ENCODE measurements around the gene MRPL52. TPM values are rescaled to one million over a fixed set of nuclear protein-coding genes. Genes with fewer than 3 reads are reported as not detected.
"Not testable (repeated sequence)": the region's sequence is repeated elsewhere in the genome, so short reads cannot be mapped to it uniquely, and the experiment has no call there.

Gene MRPL52
- total RNA-seq, 1 experiment from 2014 or later = 100 TPM

DNA sequence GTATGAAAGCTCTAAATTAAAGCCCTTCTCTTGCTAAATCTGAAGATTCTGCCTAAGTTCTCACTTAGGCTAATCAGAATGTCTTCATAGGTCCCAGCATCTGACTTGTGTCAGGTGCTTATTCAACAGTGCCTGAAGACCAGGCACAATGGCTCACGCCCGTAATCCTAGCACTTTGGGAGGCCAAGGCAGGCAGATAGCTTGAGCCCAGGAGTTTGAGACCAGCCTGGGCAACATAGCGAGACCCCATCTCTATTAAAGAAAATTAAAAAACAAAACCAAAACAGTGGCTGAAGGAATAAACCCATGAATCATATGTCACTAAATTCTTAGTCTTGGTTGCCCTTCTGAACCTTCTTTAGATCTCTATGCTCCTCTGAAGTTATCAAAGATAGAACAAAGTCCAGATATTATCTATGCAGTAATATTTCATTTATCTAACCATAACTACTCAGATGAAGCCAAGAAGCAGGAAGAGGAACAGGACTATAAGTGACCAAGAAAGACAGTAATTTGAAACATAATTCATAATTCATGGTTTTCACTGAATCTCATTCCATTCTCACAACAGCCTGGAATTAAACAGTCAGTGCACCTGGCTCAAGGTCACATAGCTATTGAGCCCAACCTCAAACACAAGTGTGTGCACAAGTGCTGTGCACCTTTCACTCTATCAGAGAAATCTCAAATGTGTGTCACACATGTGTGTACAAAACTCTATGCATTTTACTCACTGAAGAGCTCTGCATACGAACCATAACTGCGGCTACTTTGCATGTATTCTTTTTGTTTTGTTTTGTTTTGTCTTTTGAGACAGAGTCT is 21.1 kb upstream of the MRPL52 start:
- DNase-seq (ENCODE audit: low read depth) = no peak

DNA sequence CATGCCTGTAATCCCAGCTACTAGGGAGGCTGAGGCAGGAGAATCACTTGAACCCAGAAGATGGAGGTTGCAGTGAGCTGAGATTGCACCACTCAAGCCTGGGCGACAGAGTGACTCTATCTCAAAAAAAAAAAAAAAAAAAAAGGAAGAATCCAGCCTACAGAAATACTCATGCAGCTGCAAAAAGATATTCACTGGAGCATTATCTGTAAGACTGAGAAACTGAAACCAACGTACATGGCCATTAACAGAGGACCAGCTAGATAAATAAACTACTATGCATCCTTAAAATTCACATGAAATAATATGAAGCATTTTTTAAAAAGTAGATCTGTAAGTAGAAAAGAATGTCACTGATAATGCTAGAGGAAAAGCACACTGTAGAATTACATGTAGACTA is 18.0 kb upstream of the MRPL52 start:
- DNase-seq (ENCODE audit: low read depth) = no peak

DNA sequence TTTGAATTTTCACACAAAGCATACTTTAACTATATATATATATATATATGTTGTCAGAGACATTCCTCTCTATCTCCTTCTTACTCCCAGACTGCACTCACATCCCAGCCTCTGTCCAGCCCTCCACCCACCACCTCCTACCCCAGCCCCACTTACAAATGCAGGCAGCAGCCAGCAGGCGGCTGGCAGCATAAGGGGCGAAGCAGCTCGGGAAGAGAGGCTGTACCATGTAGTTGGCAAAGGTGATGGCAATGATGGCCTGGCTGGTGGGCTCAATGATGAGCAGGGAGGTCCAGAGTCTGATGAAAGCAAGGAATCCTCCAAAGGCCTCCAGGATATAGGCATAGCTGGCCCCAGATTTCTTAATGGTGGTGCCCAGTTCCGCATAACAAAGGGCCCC is 16.9 kb upstream of the MRPL52 start:
- no peak for DNase-seq (ENCODE audit: low read depth)

DNA sequence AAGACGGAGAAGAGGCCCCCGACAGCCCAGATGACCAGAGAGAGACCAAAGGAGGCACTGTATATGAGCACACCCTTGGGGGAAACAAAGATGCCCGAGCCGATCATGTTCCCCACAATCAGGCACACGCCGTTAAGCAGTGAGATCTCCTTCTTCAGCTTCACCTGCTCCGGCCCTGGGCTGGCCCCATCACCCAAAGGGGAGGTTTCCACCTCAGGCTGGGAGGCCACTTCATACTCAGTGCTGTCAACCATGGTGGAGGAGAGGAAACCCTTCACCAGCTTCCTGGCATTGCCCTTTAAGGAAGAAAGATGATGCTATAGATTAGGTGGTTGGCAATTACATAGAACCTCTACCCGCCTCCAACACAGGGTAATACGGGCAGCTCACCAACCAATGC is 16.5 kb upstream of the MRPL52 start:
- no peak for DNase-seq (ENCODE audit: low read depth)

DNA sequence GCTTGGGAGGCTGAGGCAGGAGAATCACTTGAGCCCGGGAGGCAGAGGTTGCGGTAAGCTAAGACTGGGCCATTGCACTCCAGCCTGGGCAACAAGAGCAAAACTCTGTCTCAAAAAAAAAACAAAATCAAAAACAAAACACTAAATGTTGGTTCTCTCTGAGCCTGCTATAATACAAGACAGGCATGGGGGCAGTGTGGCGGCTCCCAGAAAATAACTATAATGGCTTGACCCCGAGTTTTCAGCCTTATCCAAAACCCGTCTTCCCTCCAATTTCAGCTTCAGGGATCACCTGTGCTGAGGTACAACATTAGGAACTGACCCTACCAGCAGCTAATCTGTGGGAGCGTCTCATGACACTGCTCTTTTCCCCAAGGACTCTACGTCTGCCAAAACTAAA is 15.3 kb upstream of the MRPL52 start:
- DNase-seq (ENCODE audit: low read depth) = no peak

DNA sequence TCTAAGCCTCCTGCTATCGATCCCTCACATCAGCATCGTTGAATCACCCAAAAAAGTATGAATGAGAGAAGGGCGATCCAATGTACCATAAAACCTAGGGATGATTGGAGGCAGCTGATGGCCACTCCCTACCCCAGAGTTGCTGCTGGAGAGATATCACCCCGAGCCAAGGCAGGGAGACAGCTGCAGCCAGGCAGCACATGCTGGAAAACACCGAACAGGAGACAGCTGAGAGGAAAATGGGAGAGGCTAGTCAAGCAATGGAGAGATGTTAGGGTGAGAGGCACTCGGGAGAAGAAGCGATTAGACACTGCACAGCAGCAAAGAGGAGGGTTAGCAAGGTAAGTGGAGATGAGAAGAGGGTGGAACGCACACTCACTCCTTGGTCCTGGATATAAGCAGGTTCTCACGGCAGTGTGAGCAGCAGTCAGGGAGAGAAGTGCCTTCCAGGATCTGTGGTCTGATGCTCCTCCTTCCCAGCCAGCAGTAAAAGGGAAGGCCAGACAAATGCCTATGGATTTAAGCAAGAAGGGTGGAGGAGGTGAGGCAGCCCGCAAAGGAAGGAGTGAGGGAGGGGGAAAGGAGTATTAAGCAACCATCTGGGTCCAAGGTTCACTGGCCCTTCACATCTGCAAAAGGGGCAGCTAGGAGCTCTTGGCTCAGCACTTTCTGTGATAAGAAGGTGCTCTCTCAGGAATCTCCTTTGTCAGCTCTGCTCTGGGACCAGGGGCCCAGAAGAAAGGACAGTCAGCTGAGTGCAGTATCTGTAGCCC is 14.6 kb upstream of the MRPL52 start, which contains the start of gene SLC7A7:
Gene SLC7A7 (minus strand): TSS at position 495 of the 773 bp plus-strand sequence. CDS start 2,037 bp downstream, outside the sequence.
- DNase-seq (ENCODE audit: low read depth) = no peak

DNA sequence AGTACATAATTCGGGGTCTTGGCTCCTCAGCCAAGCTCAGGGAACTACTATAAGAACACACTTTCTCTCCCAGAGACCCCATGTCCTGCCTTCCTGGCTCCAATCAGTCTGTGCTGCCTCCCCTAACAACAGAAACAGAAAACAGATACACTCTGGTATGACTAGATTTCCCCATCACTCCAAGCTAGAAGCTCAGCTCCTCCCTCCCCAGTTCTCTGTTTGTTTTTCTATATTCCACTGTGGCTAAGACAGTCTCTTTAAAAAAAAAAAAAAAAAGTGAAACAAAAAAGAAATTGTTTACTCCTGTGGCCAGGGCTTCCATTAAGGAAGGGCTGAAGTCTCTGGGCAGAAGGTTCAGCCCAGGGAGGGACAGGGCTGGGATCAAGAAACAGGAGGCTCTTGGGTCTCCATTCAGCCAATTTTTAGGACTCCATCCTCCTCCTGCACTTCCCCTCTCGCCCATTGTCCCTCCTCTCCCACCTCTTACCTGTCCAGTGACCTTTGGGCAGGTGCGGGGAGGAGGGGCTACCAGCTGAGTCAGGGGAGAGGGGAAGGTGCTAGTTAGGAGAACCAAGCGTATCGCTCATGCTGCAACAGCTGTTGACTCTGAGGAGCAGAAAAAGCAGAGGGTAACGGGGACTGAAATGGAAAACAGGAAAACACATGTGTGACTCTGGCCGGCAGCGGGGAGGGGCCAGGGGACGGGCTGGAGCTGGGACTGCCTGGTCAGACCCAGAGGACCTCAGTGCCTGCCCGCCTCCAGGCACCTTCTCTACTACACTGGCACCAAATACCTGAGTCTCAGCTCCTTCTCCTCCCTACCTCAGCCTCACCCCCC is 10.3 kb upstream of the MRPL52 start:
- peak; percentile 44 for DNase-seq (ENCODE audit: low read depth)

DNA sequence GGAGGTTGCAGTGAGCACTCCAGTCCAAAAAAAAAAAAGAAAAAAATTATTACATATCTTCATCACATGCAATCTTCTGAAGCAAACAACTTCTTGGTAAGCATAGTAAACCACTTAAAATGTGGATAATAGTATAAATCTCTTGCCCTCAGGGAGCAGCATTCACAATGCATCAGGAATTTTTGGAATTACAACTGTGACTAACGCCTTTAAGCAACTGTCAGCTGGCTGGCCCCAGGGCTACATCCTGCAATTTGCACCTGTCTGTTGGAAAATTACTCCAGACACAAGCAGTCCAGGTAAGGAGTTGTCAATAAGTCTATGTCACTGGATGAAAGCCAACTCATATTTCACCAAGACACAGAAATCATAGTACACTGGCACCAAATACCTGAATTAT is 9.0 kb upstream of the MRPL52 start:
- DNase-seq (ENCODE audit: low read depth) = peak; percentile 43

DNA sequence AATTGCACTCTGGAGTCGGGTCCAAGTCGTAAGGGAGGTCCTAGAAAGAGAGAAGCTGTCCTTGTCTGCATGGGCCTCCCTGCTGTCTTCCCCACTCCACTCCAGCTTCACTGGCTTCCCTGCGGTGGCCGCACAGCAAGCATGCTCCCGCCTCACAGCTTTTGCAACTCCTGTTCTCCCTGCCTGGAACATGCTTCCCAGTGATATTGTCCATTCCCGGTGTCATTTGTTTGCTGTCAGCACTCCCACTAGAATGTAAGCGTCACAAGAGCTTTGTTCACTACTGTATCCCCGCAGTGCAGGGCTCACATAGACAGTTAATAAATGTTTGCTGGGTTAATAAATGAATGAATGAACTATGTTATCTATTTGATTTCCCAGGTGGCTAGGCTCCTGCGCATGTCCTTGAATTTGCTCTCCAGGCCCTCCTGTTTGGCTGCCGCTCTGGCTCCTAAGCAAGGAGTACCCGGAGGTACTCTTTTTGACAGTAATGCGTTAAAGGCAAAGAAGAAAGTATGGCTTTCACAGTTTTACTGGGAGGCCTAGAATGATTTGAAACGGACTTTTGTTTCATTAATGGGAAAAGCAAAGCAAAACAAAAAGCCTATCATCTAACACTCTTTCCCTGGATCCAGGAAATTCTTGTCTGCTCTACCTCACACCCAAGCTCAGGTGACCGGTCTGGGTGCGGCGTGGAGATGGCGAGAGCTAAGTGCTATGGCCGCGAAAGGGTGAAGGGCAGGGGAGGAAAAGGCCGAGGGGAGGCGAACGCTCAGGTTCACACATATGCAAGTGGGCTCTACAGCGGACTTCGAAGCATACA is 8.3 kb upstream of the MRPL52 start:
- no peak for DNase-seq (ENCODE audit: low read depth)

DNA sequence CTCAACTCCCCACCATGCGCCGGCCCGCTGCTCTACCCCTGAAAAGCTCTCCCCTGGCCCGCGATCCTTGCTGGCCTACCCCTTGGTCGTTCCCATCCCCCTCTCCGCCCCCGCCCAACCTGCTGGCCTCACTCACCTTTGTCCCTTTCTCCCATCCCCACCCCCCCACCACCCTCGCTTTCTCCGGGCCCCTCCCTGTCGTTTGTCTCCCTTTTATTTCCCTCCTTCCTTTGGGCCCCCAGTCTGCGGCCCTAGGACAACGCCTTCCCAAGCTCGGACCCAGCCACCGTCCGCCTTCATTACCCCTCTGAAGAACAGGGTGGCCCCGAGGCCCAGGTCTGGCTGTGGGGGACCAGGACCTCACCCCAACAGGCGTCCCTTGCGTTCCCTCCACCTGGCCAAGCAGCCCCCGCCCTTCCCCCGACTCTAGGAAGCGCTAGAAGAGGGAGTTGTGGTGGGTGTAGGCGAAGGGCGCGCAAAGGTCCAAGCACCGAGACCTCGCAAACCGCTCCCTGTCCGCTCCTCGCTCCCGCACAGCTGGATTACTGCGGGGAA is 7.6 kb upstream of the MRPL52 start:
- DNase-seq (ENCODE audit: low read depth) = no peak

DNA sequence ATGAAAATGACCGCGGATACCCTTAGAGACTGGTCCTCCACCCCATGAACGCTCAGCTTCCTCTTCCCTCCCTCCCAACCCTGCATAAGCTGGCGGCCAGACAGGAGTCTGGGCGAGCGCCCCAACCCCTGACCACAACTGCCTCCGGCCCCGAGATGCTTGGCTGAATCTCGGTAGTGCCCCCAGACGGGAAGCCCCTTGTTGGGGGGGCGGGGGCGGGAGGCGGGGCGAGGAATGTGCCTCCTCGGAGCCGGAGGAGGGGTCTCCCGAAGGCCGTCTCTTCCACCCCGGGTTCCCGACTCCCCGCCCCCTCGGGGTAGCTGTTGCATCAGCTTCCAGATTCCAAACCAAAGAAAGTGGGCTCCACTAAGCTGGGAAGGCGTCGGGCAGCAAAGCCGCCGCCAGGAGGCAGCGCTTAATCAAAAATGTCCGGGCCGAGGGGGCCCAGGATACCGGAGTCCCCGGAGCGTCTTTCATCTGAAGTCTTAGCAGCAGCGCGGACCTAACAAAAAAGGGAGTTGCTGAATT is 7.1 kb upstream of the MRPL52 start:
- DNase-seq (ENCODE audit: low read depth) = peak; percentile 84

DNA sequence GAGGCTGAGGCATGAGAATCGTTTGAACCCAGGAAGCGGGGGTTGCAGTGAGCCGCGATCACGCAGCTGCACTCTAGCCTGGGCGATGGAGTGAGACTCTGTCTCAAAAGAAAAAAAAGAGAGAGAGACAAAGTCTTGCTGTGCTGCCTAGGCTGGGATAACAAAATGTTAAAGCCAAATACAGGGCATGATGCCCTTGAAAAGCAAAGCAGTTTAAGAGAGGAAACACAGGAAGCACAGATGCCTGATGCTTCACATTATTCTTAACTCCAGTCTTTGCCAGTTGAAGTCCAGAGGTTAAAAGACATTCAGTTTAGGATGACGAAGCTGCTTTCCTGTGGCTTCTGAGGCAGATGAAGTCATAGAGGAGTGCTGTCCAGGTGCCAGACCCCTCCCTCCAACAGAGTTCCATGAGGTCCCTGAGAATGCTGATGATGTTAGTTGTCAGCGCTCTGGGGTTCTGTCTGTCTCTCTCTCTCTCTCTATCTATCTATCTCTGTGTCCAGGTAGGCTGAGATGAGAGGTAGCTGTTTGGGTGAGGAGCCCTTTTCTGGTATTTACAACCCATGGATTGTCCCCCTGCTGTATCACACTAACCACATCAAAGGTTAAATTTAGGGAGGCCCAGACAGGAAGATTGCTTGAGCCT is 4.9 kb upstream of the MRPL52 start:
- DNase-seq (ENCODE audit: low read depth) = peak; percentile 94

DNA sequence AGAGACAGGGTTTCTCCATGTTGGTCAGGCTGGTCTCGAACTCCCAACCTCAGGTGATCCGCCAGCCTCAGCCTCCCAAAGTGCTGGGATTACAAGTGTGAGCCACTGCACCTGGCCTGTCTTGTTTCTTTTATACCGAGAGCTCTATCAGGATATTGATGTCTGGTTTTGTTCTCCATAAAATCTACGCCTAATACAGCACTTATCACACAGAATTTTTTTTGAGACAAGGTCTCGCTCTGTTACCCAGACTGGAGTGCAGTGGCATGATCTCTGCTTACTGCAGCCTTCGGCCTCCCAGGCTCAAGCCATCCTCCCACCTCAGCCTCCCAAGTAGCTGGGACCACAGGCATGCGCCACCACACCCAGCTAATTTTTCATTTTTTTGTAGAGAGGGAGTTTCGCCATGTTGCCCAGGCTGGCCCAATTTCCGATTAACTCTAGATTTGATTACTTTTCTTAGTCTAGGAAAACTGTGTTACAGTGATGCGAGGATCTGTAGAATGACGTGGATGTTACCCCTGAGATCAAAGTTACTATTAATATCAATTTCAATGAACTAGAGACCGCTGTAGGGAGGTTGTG is 519 bp upstream of the MRPL52 start:
- DNase-seq (ENCODE audit: low read depth) = not testable (repeated sequence)

DNA sequence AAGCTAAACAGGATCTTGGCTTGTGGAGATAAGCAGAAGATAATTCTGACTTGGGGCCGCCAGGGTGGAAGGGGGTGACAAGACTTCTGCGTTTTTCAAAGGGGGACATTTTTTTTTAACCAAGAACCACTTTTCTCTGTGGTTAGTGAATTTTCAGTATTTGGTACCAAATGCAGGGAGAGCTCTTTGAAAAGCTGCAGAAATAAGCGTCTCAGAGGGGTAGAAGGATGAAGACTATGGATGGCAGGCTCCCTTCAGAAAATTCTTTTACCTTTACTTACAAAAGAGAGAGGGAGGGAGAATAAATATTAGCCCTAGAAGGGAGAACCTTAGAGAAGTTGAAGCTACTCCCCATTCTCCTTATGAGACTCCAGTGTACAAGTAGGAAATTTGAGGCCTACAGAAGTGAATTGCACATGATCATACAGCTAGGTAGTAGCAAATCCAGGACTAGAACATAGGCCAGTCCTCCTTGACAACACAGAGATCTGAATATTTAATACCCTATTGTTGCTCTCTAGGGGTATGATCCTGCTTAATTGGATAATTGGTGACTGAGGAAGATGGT is 840 bp downstream of the MRPL52 start:
- DNase-seq (ENCODE audit: low read depth) = no peak

DNA sequence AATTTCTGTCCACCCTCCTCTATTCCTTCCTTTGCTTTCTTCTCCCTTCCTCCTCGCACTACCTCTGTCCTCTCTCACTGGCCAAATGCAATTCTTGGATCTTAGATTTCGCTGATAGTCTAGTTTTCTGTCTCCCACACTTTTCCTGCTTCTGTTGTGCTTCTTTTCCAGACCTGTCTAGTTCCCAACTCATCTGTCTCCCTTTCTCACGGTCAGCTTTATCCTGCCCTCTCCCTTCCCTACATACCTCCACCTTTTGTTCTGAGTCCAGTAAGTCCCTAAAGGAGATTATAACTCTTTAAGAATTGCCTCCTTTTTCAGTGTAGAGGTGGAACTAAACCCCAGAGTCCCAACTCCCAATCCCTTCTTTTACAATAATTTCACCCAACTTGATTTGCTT is 5.8 kb downstream of the MRPL52 start:
- no peak for DNase-seq (ENCODE audit: low read depth)

DNA sequence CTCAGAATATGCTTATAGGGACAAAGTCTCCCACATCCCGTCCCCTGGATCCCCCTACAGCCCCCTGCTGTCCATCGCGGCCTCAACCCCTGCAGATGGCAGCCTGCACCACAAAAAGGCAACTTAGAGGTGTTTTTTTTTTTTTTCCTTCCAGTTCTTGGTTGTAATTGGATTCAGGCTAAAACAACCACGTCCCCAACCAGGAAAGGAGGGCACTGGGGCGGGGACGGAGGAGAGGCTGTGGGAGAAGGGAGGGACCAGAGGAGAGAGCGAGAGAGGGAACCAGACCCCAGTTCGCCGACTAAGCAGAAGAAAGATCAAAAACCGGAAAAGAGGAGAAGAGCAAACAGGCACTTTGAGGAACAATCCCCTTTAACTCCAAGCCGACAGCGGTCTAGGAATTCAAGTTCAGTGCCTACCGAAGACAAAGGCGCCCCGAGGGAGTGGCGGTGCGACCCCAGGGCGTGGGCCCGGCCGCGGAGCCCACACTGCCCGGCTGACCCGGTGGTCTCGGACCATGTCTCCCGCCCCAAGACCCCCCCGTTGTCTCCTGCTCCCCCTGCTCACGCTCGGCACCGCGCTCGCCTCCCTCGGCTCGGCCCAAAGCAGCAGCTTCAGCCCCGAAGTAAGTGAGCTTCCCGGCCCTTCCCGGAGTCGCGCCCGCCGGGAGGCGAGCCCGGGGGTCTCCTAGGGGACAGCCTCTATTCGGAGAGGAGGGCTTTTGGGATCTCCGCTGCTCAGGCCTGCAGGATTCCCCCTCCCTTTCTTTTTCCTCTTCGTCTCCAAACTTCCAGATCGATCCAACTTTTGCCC is 6.8 kb downstream of the MRPL52 start, which contains the start of gene MMP14:
Gene MMP14 (plus strand): TSS at position 285 of the 813 bp plus-strand sequence. CDS start 233 bp downstream, at position 518.
- peak; percentile 95 for DNase-seq (ENCODE audit: low read depth)

DNA sequence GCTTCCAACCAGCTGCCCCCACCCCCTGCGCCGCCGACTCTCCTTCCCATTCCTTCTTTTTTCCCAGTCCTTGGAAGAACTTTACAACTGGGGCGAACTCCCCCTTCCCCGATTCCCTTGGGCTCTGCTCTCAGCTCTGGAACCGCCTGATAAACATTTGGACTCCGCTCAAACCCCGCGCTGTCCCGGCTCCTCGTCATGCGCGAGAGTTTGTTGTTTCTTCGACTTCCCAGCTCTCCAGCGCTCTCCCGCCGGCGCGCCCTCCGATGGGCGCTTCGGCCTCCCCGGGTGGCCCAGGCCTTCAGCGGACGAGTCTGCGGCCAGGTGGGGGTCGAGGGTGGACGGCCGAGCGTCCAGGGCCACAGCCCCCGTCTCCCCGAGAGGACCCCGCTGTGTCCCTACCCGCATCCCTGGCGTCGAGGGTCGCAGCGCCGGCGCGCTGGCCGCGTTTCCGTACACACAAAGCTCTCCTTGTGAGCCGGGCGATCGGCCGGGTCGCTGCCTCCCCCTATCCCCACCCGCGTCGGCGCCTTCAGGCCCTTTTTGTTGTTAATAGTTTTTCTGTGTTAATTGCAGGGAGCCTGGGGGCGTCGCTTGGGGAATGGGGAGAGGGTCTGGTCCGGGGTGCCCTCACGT is 7.5 kb downstream of the MRPL52 start:
- no peak for DNase-seq (ENCODE audit: low read depth)

Data from RPMI7951 (cell line).